Neural progenitor cell (in vitro differentiated cells): Measurements from ENCODE around the gene DMWD. TPM values are rescaled to one million over a fixed set of nuclear protein-coding genes. Genes with fewer than 3 reads are reported as not detected.
A peak's percentile ranks its signal among the peaks of the same experiment; 100 is the strongest.

Source experiments
- DNase-seq: peaks from one replicate; pipeline ENCODE4 v3.0.0-alpha.2; 2016; ENCODE audit warnings: low spot score
- H2AFZ ChIP-seq: fragments of 200-600 bp; sonication (generic); replicated peaks from 2 replicates; pipeline ENCODE4 v1.6.1; 2016; ENCODE audit warnings: antibody characterized with exemption
- H3F3A ChIP-seq: fragments of 200-600 bp; sonication (generic); 2 replicates; pipeline ENCODE4 v1.6.1; 2016; ENCODE audit warnings: antibody characterized with exemption, low read depth
- H3K27ac ChIP-seq: fragments of 200-600 bp; sonication (generic); 2 replicates; pipeline ENCODE4 v1.5.1; 2016; ENCODE audit warnings: mild to moderate bottlenecking
- H3K27me3 ChIP-seq: fragments of 200-600 bp; sonication (generic); 2 replicates; pipeline ENCODE4 v1.6.1; 2016; ENCODE audit warnings: mild to moderate bottlenecking, moderate library complexity
- H3K36me3 ChIP-seq: fragments of 200-600 bp; sonication (generic); 2 replicates; pipeline ENCODE4 v1.5.1; 2016
- H3K4me1 ChIP-seq: fragments of 200-600 bp; sonication (generic); 2 replicates; pipeline ENCODE4 v1.6.1; 2016; ENCODE audit warnings: mixed run types
- H3K4me2 ChIP-seq: fragments of 200-600 bp; sonication (generic); 2 replicates; pipeline ENCODE4 v1.6.1; 2016
- H3K4me3 ChIP-seq: fragments of 200-600 bp; sonication (generic); 2 replicates; pipeline ENCODE4 v1.5.1; 2016
- H3K79me2 ChIP-seq: fragments of 200-600 bp; sonication (generic); 2 replicates; pipeline ENCODE4 v1.6.1; 2016; ENCODE audit warnings: low read depth
- H3K9ac ChIP-seq: fragments of 200-600 bp; sonication (generic); 2 replicates; pipeline ENCODE4 v1.6.1; 2016
- H3K9me3 ChIP-seq: fragments of 200-600 bp; sonication (generic); 2 replicates; pipeline ENCODE4 v1.5.1; 2016; ENCODE audit warnings: low read depth
- H4K20me1 ChIP-seq: fragments of 200-600 bp; sonication (generic); 2 replicates; pipeline ENCODE4 v1.6.1; 2016; ENCODE audit warnings: low read depth
- H3K27ac Mint-ChIP-seq: 3 replicates; pipeline ENCODE4 v1.8.0; 2021; ENCODE audit warnings: mixed read lengths
- H3K27me3 Mint-ChIP-seq: 2 replicates; pipeline ENCODE4 v1.8.0; 2022; ENCODE audit warnings: low read depth, mild to moderate bottlenecking, inconsistent platforms, moderate library complexity, mixed read lengths; ENCODE audit not compliant: insufficient read depth
- H3K36me3 Mint-ChIP-seq: 3 replicates; pipeline ENCODE4 v1.8.0; 2021; ENCODE audit warnings: mixed read lengths
- H3K4me1 Mint-ChIP-seq: 3 replicates; pipeline ENCODE4 v1.8.0; 2021; ENCODE audit warnings: mixed read lengths
- H3K4me3 Mint-ChIP-seq: 3 replicates; pipeline ENCODE4 v1.8.0; 2021; ENCODE audit warnings: mild to moderate bottlenecking, moderate library complexity, mixed read lengths
- H3K9me3 Mint-ChIP-seq: 3 replicates; pipeline ENCODE4 v1.8.0; 2020; ENCODE audit warnings: mixed read lengths
- EZH2 ChIP-seq: fragments of 200-600 bp; sonication (generic); IDR thresholded peaks from 2 replicates; pipeline ENCODE4 v1.6.1; 2017; ENCODE audit warnings: antibody characterized with exemption, mild to moderate bottlenecking, moderate library complexity
- EZH2phosphoT487 ChIP-seq: fragments of 200-600 bp; sonication (generic); IDR thresholded peaks from 2 replicates; pipeline ENCODE4 v1.6.1; 2017; ENCODE audit warnings: antibody characterized with exemption
- total RNA-seq: library from RNA; depleted of rRNA; stranded (reverse); fragments of >200 nt; gene quantifications from 2 replicates; pipeline ENCODE4 v1.2.3, GENCODE V29; 2015; ENCODE audit warnings: low replicate concordance
- TF ChIP-seq, protein P1 (sequence below): fragments of 200-600 bp; sonication (generic); IDR thresholded peaks from 2 replicates; pipeline ENCODE4 v1.5.1; 2017; ENCODE audit warnings: antibody characterized with exemption, mild to moderate bottlenecking

DMWD gene
- total RNA-seq, 1 donor from 2014 or later = 22.8 TPM

DNA sequence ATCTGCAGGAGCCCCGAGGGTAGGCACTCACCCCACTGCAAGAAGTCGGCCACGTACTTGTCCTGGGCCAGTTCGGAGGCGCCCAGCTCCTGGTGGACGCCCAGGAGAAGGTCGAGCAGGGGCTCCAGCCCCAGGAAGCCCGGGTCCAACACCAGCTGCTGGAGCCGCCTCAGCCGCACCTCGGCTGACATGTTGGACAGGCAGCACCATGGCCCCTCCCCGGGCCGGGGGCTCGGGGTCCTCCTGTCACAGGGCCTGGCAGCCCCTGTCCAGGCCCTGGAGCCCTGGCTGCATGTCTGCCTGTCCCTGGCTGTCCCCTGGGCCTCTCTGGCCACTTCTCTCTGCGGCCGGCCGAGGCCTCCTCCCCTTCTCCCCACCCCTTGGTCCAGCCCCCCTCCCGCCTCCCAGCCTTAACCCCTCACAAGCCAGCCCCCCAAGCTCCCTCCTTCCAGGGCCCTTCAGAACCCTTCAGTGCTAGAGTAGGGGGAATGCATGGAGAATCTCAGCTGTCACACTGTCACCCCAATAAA lies 10.4 kb downstream of the DMWD start, which contains the start of gene DMPK:
DMPK (minus strand) TSS at position 329 of the 530 bp plus-strand sequence; CDS start at position 191, 138 bp downstream.
- peaks cover 14% of the 10 kb centered on the region for H3K27me3 Mint-ChIP-seq
- no peak for DNase-seq
- no peaks in the 10 kb centered on the region for H3K79me2 ChIP-seq
- peaks cover 85% of the 10 kb centered on the region for H4K20me1 ChIP-seq
- H3K27ac ChIP-seq = no peak within 1 kb of the TSS
- H3K4me1 Mint-ChIP-seq = peaks cover 29% of the 10 kb centered on the region
- H3K9me3 ChIP-seq = no peaks in the 10 kb centered on the region
- no peaks in the 10 kb centered on the region for H3K9me3 Mint-ChIP-seq
- H3K27me3 ChIP-seq = peaks cover 5% of the 10 kb centered on the region
- peaks cover 17% of the 10 kb centered on the region for H3F3A ChIP-seq
- no peak for TF ChIP-seq EZH2
- TF ChIP-seq, protein P1, sequence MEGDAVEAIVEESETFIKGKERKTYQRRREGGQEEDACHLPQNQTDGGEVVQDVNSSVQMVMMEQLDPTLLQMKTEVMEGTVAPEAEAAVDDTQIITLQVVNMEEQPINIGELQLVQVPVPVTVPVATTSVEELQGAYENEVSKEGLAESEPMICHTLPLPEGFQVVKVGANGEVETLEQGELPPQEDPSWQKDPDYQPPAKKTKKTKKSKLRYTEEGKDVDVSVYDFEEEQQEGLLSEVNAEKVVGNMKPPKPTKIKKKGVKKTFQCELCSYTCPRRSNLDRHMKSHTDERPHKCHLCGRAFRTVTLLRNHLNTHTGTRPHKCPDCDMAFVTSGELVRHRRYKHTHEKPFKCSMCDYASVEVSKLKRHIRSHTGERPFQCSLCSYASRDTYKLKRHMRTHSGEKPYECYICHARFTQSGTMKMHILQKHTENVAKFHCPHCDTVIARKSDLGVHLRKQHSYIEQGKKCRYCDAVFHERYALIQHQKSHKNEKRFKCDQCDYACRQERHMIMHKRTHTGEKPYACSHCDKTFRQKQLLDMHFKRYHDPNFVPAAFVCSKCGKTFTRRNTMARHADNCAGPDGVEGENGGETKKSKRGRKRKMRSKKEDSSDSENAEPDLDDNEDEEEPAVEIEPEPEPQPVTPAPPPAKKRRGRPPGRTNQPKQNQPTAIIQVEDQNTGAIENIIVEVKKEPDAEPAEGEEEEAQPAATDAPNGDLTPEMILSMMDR = no peak
- TF ChIP-seq EZH2phosphoT487 = no peak
- peaks cover 24% of the 10 kb centered on the region for H3K4me1 ChIP-seq
- H2AFZ ChIP-seq = no peak within 1 kb of the TSS
- peak within 1 kb of the TSS; percentile 18 for H3K4me2 ChIP-seq
- H3K27ac Mint-ChIP-seq = no peak within 1 kb of the TSS
- peaks cover 14% of the 10 kb centered on the region for H3K36me3 Mint-ChIP-seq
- no peaks in the 10 kb centered on the region for H3K36me3 ChIP-seq
- no peak within 1 kb of the TSS for H3K9ac ChIP-seq
- H3K4me3 ChIP-seq = no peak within 1 kb of the TSS
- no peak within 1 kb of the TSS for H3K4me3 Mint-ChIP-seq

DNA sequence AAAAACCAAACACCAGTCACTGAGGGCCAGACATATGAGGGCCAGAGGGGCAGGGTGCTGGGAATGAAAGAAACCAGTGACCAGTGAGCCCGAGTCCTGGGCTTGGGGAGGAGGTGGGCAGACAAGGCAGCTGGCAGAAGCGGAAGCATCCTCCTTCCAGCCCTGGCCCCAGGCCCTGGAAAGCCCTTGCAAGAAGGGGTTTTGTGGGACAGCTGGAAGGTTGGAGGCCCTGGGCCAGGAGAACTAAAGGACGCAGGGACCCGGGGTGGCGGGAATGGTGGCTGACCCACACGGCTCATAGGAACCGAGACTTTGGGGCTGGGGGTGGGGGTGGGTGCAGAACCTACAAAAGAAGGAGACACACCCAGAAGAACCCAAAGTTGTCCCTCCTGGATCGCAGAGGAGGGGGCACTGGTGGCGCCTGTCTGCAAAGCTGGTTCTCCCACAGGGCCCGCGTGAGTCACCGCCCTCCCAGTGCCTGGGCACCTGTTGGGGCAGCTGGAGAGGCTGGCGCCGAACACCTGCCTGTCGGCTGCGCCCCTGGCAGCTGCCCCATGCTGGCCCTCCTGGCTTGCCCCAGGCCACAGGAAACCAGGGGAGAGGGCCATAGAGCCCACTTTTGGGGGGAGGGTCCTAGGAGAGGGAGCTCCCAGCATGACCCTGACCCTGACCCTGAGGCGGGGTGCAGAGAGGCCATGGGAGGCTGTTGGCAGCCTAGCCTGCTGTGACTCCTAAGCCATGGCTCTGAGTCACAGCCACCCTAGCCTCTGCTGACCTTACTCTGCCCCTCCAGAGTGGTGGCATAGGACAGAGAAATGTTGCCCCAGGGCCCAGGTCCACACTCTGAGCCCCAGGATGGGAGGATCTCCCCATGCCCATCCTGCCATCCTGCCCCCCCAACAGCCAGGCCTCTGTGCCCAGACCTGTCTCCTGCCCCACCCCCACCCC lies 11.2 kb downstream of the DMWD start:
- peak overlapping the region; percentile 51 for H3K27ac Mint-ChIP-seq
- H3K9ac ChIP-seq = no peak overlapping the region
- no peaks in the 10 kb centered on the region for H3K36me3 ChIP-seq
- H3K9me3 ChIP-seq = no peaks in the 10 kb centered on the region
- no peak overlapping the region for H2AFZ ChIP-seq
- H3K79me2 ChIP-seq = no peaks in the 10 kb centered on the region
- no peaks in the 10 kb centered on the region for H3K9me3 Mint-ChIP-seq
- no peak overlapping the region for H3K27ac ChIP-seq
- peaks cover 16% of the 10 kb centered on the region for H3K36me3 Mint-ChIP-seq
- H3K4me2 ChIP-seq = peak overlapping the region; percentile 18
- TF ChIP-seq, protein P1 = no peak
- peaks cover 91% of the 10 kb centered on the region for H4K20me1 ChIP-seq
- H3K4me3 ChIP-seq = no peak overlapping the region
- H3K4me1 ChIP-seq = peaks cover 24% of the 10 kb centered on the region
- no peak for DNase-seq
- H3K27me3 ChIP-seq = peaks cover 5% of the 10 kb centered on the region
- H3K4me1 Mint-ChIP-seq = peaks cover 29% of the 10 kb centered on the region
- peaks cover 21% of the 10 kb centered on the region for H3F3A ChIP-seq
- peaks cover 14% of the 10 kb centered on the region for H3K27me3 Mint-ChIP-seq
- peak overlapping the region; percentile 37 for H3K4me3 Mint-ChIP-seq

DNA sequence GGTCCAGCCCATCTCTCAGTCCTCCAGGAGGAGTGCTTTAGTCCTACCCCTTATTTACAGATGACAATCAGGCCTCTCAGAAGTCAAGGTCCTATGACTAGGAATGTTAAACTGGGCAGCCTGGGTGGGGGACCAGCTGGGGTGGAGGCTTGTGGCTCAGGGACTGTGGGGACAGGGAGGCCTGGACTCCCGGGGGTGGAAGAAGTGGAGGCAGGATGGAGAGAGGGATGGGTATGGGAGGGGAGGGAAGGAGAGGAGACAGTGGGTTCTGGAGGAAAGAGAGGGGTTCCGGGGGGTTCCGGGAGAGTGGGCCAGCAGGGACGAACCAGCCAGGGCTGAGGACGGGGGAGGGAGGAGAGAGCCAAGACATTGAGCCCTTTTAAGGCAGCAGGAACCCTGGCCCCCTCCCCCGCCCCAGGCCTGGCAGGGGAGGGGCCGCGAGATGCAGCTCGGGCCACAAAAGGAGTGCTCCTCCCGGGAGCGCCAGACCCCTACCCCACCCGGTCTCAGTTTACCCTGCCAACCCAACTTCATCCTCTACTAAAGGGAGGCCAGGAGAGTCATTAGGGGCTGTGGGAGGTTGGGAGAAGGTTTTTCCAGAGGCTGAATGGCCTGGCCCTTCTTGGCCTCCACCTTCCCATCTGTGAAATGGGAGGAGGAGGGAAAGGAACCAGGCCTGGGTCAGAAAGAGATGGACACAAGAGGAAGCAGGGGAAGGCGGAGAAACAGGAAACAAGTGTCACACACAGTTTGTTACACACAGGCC lies 12.0 kb downstream of the DMWD start:
- peak overlapping the region; percentile 51 for H3K27ac Mint-ChIP-seq
- no peak overlapping the region for H3K4me2 ChIP-seq

More for the DNA sequence above, 12.0 kb downstream of the DMWD start:
- peaks cover 23% of the 10 kb centered on the region for H3F3A ChIP-seq
- no peak for DNase-seq
- H4K20me1 ChIP-seq = peaks cover 86% of the 10 kb centered on the region
- no peaks in the 10 kb centered on the region for H3K9me3 ChIP-seq
- no peak overlapping the region for H2AFZ ChIP-seq
- no peaks in the 10 kb centered on the region for H3K36me3 ChIP-seq
- H3K27me3 ChIP-seq = peaks cover 5% of the 10 kb centered on the region
- H3K27ac ChIP-seq = no peak overlapping the region
- Mint-ChIP-seq H3K36me3 (peaks cover 16% of the 10 kb centered on the region), H3K9me3 (no peaks in the 10 kb centered on the region), H3K4me1 (peaks cover 29% of the 10 kb centered on the region), H3K4me3 (peak overlapping the region; percentile 37), H3K27me3 (peaks cover 15% of the 10 kb centered on the region)
- no peak overlapping the region for H3K4me3 ChIP-seq
- H3K9ac ChIP-seq = no peak overlapping the region
- H3K79me2 ChIP-seq = no peaks in the 10 kb centered on the region
- no peak for TF ChIP-seq EZH2
- no peak for TF ChIP-seq EZH2phosphoT487
- TF ChIP-seq, protein P1 = no peak
- H3K4me1 ChIP-seq = peaks cover 24% of the 10 kb centered on the region
